GM19023 (cell line): ENCODE measurements around the gene PRMT5.
A peak's percentile ranks its signal among the peaks of the same experiment; 100 is the strongest.

Experiments
- ATAC-seq: cut with Tn5 transposase; IDR thresholded peaks from one replicate; pipeline ENCODE4 v1.9.1; 2021; ENCODE audit warnings: mild to moderate bottlenecking, moderate library complexity; ENCODE audit not compliant: unreplicated experiment

Gene PRMT5

GRCh38 chr14:22878271-22879246 is 50.6 kb downstream of the PRMT5 start:
- no peak for ATAC-seq

DNA sequence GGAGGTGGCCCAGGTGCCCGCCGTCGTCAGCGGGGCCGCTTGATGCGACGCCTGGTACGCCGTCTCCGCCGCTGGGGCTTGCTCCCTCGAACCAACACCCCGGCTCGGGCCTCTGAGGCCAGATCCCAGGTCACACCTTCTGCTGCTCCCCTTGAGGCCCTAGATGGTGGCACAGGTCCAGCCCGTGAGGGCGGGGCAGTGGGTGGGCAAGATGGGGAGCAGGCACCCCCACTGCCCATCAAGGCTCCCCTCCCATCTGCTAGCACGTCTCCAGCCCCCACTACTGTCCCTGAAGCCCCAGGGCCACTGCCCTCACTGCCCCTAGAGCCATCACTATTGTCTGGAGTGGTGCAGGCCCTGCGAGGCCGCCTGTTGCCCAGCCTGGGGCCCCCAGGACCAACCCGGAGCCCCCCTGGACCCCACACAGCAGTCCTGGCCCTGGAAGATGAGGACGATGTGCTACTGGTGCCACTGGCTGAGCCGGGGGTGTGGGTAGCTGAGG is 52.1 kb downstream of the PRMT5 start:
- ATAC-seq, result no peak

- ATAC-seq, result no peak
Measured at GRCh38 chr14:22875748-22876319, 53.3 kb downstream of the PRMT5 start.

DNA sequence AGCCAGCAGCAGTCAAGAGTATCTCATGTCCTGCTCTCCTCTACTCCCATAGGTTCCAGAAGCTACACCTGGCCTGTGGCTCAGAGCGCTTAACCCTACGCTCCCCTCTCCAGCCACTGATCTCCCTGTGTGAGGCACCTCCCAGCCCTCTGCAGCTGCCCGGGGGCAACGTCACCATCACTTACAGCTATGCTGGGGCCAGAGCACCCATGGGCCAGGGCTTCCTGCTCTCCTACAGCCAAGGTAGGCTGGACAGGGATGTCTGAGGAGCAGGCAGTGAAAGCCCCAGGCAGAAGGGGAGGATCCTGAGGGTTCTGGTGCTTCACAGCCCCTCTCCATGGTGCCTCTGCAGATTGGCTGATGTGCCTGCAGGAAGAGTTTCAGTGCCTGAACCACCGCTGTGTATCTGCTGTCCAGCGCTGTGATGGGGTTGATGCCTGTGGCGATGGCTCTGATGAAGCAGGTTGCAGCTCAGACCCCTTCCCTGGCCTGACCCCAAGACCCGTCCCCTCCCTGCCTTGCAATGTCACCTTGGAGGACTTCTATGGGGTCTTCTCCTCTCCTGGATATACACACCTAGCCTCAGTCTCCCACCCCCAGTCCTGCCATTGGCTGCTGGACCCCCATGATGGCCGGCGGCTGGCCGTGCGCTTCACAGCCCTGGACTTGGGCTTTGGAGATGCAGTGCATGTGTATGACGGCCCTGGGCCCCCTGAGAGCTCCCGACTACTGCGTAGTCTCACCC is 54.0 kb downstream of the PRMT5 start:
- no peak for ATAC-seq

DNA sequence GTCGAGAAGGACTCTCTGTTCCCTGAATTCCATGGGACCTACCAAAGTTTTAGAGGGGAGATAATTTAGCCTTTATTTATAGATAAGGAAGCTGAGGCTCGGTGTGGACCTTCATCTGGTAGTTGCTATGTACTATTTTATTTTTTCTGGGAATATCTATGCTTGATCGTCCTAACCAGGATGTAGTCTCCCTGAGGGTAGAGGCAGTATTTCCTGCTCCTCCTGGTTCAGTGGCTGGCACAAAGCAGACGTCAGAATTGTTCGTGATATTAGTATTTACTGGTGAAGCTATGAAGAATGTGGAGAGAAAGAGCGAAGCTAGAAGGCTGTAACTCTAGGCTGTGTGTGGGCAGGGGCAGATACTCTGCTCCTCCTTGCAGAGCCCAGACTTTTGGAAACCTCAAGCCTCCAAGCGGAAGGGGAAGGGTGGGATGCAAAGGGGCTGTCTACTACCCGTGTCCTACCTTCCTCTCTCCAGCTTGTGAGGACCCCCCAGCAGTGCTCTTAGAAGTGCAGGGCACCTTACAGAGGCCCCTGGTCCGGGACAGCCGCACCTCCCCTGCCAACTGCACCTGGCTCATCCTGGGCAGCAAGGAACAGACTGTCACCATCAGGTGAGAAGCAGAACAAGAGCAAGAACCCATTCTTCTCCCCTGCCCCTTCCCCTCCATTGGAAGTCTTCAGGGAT is 56.2 kb downstream of the PRMT5 start:
- no peak for ATAC-seq

DNA sequence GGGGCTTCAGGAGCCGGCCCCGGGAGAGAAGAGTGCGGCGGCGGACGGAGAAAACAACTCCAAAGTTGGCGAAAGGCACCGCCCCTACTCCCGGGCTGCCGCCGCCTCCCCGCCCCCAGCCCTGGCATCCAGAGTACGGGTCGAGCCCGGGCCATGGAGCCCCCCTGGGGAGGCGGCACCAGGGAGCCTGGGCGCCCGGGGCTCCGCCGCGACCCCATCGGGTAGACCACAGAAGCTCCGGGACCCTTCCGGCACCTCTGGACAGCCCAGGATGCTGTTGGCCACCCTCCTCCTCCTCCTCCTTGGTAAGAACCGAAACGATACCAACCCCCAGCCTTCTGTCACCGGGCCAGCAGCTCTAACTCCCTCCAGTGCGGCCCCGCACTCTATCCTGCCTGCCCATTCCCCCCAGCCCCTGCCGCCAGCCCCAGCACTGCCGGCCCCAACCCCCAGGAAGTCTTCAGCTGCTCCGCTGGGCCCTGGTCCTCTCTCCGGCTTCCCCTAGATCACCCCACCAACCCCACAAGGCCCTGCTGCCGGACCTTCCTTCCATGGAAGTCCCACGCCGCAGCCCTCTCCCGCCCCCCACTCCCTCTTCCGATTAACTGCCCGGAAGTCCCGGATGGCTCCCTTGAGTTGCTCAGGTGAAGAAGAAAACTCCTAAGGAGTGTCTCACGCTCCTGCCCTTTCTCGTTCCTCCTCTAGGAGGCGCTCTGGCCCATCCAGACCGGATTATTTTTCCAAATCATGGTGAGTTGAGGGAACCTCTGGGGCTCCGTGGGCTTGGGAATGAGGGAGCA is 56.9 kb downstream of the PRMT5 start:
- ATAC-seq, result peak; percentile 20

DNA sequence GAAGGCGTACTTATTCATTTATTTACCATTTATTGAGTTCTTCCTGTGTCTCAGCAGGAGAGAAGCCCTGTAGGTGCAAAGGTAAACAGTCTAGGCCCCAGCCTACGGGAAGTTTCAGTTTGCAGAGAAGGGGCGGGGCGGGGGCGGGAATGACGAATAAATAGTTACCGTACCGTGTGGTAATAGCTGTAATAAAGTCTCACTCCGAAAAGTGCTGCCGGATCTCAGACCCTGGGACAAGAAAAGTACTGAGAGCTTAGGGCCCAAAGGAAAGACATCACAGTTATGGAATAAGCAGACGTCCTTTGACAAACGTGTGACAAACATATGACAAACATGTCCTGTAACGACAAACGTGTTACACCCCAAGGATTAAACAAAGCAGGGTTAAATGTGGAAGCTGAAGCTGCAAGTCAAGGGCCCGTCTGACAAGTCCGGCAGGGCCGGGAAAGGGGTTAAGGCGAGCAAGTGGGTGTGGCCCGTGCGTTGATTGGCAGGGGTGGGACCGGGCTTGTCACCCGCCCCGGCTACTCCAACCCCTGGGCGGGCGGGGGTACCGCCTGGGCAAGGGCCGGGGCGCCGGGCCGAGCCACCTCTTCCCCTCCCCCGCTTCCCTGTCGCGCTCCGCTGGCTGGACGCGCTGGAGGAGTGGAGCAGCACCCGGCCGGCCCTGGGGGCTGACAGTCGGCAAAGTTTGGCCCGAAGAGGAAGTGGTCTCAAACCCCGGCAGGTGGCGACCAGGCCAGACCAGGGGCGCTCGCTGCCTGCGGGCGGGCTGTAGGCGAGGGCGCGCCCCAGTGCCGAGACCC is 57.7 kb downstream of the PRMT5 start, which contains the start of gene LRP10:
TSS of gene LRP10 (plus strand) at position 517 of the 809 bp plus-strand sequence. CDS start 564 bp downstream, outside the sequence.
- peak; percentile 84 for ATAC-seq

- peak; percentile 20 for ATAC-seq
Measured at GRCh38 chr14:22870811-22871223, 58.4 kb downstream of the PRMT5 start.
